GM21737 (cell line): ENCODE results near the gene MN1.

Experiments used
- ATAC-seq: cut with Tn5 transposase; IDR thresholded peaks from one replicate; pipeline ENCODE4 v1.9.1; 2021; ENCODE audit warnings: mild to moderate bottlenecking, moderate library complexity; ENCODE audit not compliant: unreplicated experiment

Gene MN1

DNA sequence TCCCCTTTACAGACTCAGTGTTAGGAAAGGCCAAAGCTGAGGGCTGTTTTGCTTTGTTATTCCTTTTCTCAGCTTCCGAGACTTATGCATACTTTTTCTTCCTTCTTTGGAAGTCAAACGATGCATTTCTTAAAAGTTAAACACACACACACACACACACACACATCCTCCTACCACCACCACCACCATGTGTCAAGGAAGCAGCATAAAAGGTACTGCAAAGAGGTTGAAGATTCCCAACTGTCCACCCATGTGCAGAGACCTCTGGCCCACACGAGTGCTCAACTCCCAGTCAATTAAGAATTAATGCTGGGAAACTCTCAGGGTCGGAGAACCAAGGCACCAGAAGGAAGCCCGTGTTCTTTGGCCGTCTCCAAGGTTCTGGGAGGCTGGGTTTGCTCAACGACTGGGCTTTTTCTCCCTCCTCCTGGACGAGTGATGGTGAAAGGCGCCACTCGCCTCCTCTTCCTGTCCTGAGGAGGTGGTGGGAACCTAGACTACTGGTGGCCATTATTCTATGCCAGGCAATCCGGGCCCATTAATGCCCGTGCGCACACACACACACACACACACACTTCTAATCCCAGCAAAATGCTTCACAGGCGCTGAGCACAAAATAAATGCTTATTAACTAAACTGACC, 15.1 kb downstream of the MN1 start:
- no peak for ATAC-seq

DNA sequence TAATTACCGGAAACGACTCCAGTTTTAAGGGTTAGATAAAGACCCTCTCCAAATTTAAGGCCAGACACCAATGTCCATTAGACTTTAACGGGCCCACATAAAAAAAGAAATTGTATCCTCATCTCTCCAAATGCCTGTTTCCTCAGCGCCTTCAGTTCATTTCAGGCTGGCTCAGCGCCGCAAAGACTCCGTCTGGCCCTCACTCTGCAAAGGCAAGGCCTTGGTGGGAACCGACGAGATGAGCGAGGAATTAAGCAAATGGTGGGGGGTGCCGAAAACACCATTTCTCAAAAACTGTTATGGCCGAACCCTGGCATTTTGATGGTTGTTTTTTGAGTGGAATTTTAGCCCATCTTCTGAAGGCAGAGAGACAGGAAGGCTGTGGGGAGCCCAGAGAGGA, 15.7 kb downstream of the MN1 start:
- no peak for ATAC-seq

DNA sequence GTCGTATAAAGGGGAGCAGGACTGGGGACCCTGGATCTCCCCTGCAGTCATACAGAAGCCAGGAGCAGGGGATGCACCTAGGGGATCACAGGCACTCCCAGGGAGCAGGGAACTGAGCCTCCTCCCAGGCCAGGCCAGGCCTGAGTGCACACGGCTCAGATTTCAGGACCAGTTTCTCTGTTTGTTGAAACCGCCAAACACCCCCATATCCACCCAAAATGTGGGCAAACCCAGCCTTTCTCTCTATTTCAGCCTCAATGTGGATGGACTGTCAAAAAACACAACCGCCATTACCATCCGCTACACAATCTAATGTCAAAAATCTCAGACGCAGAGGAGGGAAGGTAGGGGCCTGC, 17.5 kb downstream of the MN1 start:
- no peak for ATAC-seq

DNA sequence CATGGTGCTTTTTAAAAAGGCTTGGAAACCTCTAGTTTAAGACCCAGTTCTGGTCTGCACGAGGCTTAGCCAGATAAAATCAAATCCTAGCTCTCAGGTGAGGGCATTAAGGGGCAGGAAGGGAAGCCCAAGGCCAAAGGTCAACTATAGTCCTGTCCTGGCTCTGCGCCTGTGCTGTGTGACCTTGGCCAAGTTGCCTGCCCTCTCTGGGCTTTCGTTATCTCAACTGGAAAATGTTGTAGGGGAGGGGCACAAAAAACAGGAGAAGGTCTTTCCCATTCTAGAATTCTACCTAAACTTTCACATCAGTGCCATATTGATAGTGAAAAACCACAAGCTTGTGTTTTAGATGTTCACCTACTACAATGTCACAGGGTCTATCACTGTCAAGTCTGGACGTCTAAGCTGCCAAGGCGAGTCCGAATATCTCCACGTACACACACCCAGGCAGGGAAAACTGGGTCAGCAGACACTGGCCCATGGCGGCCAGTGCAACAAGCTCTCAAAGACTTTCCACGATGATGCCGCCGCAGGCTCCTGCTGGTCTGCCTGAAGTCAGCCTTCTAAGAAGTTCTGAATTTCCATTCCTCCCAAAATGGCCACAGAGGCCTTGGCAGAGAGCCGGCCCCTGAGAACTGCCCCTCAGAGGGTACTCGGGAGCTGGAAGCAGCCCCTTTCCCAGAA, 18.0 kb downstream of the MN1 start:
- no peak for ATAC-seq

DNA sequence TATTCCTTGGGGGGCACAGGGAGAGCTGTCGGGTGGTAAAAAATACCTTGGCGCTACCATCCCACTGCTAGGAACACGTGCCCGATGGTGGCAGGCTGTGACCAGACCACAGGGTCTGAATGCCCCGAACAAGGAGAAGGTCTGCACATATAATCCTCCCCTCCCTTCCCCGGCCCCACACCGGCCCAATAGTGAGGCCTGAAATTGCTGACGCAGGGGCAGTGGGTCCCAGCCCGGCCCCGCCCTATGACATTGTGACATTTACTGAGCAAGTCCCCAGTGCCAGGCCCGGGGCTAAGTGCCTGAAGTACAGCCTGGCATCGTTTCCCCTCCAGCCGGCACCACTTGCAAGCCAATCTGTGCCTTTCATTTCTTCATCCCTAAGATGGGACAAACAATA, 19.5 kb downstream of the MN1 start:
- no peak for ATAC-seq

DNA sequence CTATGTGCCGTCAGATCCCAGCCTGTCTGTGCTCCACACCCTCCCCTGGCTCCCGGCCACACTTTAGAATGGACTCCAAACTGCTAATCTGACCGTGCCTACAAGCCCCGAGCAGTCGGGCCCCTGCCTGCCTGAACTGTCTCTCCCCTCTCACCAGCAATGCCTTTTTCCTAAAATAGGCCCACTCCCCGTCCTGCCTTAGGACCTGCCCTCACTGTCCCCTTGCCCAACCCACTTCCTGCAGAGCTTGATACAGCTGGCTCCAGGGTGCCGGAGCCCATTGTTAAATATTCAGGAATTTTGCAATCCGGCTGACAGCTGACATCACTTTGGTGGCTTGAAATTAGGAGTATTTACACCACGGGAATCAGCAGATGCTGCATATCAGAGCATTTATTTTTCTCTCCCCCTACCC, 21.4 kb downstream of the MN1 start:
- no peak for ATAC-seq

DNA sequence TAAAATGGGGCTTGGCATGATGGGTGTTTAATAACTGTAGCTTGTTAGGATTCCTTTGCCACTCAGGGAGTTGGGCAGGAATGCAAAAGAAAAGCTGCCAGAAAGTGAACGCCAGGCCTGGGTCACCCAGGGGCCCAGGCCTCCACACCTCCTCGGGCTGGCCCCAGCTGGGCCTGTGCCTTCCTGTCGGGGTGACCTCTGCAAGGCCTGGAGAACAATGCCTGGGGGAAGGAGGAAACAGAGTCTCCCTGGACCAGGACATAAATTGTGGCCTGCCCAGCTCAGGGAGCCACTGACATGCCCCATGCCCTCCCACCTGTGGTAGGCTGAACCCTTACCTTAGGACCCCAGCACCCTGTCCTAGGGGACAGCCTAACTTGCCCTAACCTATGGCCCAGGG, 21.9 kb downstream of the MN1 start:
- ATAC-seq, result no peak

DNA sequence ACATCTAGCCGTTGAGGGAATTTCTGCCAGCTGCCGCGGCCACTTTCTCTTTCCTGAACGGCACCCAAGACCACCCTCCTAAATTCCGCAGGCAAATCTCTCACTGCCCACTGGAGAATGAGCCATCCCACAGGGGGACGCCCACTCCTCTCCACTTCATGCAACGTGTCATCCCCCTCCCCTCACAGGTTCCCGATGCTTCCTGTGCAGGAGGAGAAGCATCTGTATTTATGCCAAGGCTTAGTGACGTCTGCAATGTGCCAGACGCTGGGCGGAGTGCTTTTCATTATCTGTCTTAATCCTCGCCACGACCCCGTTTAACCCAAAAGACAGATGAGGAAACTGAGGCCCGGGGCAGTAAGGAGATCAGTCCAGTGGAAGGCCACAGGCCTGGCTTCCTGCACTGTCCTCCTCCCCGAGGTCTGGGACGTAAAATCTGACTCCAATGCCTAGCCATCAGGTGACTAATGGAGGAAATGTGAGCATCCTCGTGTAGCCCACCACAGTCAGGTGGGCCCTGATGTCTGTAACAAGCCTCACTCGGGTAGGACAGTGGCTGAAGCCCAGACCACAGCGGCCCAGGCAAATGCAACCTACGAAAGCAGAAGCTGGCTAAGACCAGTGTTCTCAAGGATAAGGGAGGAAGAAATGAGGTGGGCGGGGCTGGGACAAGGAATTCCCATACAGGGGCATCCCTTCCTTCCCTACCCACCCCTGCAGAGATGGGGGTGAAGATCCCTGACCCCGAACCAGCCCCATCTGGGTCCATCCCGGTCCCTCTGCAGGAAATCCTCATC, 23.1 kb downstream of the MN1 start:
- no peak for ATAC-seq

DNA sequence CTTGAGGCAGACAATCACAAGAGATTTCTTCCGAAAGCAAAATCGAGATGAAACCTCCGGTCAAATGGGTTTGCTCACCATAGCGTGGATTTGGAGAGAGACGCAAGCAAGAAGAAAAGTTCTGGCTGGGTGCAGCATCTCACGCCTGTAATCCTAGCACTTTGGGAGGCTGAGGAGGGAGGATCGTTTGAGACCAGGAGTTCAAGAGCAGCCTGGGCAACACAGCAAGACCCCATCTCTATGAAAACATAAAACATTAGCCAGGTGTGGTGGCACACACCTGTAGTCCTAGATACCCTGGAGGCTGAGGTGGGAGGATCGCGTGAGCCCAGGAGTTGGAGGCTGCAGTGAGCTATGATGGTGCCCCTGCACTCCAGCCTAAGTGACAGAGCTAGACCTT, 24.4 kb downstream of the MN1 start:
- no peak for ATAC-seq

DNA sequence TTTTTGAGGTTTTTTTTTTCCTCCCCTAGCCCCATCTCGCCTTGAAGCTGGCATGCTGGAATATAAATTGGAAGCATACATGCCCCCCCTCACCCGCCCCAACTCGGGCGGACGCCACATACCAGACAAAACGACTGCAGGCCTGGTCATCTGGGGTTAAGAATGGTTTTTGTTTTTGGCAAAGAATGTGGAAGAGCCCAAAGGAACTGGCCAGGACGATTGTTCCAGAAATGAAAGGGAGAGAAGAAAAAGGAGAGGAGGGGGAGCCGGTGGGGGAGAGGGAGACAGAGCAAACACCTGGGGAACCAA, 25.0 kb downstream of the MN1 start:
- ATAC-seq, result no peak

DNA sequence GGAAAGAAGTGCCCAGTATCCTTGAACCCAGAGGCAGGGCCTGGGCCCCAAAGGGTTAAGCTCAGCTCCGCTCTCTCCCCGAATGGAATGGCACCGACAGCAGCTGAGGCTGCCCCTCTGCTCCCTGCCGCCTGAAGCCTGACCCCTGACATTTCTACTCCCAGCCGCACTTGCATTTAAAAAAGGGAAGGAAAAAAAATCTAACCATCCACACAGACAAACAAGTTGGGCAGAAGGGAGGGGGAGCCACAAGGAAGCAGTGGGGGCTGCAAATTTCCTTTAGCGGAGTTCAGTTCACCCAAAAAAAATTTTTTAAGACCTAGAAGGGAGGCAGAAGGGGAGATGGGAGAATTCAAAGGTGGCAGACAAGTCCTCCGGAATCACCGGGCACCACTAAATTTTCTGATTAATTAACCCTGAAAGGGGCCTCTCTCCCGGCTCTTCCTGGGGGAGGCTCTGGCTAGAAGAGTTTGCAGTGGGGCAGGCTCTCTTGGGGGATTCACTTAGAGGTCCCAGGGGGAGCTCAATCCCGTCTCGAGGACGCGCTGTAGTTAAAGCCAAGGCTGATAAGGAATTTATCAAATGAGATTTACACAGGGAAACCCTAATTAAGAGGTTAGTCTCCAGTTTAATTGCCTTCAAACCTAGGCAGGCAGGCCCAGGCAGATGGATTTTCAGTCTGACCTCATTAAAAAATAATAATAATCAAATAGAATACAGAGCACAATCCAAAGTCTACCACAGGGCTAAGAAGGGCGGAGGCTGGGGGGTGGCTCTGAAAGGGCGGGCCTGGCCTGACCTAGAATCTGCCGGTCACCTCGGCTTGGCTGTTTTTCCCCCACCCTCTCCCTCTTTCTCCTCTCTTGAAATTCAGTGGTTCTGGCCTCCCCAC, 25.6 kb downstream of the MN1 start:
- ATAC-seq, result no peak

DNA sequence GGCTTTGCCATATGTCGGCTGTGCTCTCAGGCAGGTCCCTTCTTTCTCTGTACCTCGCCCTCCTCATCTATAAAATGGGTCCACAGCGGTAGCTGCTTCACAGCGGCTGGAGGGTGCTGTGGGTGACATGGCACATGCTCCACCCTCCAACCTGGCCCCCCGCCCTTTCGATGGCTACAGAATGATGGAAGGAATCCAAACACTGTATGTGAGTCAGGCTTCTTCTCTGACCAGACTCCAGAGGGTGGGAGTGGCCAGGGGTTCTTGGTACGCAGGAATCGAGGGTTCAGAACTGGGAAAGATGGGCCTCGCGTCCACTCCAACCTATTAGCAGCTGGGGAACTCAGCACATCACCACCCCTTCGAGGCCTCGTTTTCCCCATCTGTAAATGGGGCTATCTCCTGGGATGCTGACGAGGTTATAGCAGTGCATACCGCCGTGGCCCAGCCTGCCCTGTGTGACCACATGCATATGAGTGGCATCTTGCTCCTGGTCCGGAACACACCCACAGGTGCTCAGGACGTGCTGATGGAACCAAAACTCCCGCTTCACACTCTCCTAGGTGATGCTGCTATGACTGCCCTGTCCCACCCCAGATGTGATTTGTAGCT, 26.4 kb downstream of the MN1 start:
- ATAC-seq, result no peak

DNA sequence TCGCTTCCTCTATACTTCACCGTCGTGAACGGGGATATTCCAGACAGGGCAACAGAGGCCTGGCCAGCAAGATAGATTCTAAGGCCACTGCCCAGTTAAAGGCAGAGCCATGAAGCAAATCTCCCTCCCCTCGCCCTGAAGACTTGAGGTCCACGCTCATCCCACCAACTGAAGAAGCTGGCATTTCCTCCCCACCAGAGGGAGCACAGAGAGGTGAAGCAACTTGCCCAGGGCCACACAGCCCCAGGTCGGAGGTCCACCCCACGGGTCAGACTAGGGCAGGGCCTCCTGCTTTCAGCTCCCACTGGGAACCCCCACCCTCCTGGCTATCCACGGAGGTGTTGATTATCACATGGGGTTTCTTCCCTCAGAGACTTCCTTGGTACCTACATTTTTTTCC, 27.4 kb downstream of the MN1 start:
- no peak for ATAC-seq

DNA sequence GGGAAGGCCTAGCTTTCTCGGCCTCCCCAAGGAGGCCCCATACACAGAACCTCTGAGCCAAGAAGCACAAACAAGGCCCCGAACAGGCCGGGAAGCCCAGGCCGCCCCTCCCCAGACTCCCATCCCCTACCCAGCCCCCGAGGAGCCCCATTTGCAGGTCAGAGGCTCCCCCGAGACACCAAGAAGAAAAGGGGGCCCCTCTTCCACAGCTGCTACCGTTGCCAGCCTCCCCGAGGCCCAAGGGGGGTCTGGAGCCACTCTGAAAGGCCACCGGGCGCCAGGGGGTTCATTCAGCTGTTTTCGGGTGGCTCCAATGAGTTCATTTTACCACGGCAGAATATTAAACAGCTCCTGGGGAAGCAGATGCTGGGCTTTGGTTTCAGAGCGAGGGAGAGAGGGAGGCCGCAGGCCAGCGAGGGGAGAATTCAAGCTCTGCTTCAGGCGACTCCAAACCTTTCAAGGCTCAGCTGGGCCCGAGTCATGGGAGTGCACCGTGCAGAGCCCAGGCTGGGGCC, 28.5 kb downstream of the MN1 start:
- ATAC-seq, result no peak

DNA sequence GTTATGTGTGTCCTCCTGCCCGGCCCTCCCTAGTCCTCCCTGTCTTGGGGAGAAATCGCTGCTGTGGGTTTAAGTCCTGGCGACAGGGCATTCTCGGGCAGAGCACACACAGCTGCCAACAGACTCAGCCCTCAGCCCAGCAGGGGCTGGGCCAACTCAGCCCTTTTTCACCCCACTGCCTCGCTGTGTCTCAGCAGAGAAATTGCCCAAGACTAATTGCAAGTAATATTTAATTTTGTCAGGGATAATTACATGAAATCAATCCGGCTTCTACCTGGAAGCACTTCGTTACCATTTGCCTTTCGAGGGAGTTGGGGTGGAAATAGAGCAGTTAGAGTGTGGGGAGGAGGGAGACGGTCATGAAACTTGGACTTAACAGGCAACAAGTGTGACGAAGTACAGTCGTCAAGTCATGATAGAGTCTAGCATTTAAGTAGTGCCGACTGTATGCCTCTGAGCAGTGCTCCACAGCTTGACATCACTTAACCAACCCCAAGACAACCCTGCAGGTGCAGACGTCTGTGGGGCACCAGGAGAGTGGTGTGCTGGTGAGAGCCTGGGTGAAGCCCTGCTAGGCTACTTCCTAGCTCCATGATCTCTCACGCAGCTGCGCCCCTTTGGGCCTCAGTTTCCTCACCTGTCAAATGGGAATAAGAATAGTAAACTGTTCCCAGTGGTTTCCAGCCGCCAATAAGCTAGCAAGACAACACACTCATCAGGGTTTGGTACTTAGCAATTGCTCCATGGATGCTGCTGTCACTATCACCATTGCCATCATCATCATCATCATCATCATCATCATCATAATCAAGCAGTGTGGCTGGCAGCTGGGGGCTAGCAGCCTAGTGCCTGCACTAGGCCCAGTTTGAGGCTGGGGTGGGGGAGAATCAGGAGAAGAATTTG, 29.2 kb downstream of the MN1 start:
- no peak for ATAC-seq

DNA sequence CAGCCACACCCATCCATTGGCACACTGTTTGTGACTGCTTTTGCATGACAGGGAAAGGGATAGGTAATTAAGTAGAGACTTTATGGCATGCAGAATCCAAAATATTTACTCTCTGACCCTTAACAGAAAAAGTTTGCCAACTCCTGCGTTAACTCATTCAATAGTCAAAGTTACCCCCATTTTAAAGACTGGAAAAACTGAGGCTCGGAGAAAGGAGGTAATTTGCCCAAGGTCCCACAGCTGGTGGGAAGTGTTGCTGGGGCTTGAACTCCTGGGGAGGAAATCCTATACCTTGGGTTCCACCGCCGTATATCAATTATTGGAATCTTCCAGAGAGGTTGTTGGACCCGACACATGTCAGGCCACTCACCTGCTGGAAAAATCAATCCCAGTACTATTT, 29.9 kb downstream of the MN1 start:
- no peak for ATAC-seq

DNA sequence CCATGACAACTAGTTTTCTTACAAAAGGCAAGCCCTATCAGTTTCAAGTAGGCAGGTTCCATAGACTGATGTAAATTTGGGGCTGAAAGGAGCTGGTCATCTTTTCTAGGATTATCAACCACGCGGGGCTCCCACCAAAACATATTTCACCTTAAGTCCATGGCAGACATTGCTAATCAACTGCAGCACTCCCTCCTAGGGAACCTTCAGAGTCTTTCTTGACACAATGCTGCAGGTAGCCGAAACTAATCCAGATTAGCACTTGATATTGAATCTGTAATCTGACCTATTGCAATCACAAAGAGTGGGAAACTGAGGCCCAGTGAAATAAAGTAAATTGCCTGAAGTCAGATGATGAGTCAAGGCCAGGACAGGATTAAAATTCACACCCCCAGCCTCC, 32.5 kb downstream of the MN1 start:
- no peak for ATAC-seq

DNA sequence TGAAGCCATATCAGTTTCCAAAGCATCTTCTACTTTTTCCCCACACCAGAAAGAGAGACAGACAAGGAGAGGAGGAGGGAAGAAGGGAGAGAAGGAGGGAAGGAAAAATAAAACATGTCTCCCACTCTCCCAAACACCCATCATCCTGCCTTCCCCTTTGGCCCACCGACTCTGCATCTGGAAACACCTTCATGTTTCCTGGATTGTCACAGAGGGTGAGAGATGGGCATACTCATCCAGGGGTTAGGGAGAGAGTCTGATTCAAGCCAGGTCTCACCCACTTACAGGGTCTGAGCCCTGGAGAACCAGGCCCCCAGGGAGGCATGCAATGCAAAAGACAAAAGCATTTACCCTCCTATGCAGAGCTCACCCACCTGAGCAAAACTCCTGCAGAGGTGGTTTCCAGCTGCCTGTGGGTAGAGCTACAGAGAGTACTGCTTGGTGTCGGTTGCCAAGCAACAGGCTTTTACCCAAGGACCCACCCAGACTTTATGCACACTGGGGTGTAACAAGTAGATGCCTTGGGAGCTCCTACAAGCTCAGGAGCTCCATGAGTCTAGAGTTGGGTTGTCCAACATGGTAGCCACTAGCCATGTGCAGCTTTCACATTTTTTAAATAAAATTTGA, 33.4 kb downstream of the MN1 start:
- no peak for ATAC-seq

DNA sequence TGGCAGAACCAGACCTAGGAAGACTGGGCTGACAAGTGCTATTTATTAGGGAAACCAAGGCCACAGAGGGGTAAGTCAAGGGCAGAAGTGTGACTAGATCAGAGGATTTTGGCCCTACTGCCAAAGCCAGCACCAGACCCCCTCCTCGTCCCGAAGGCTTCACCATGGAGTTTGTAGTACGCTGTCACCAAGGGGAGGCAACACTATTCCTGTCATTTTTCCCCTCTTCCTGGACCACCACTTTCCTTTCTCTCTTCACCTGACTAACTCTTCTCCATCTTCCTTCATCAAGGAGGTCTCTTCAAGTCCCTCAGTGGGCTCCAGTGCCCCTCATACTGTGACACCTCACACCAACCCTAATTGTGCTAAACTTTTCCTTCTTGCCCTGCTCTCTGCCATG, 34.9 kb downstream of the MN1 start:
- no peak for ATAC-seq
